Activated T-cell treated with anti-CD3 and anti-CD28 coated beads, Interleukin-2, amount 50 U/mL, for 1 hour (primary cell): ENCODE measurements around the gene NDST4.
"Not testable (repeated sequence)": the region's sequence is repeated elsewhere in the genome, so short reads cannot be mapped to it uniquely, and the experiment has no call there.

Experiments used
- DNase-seq: peaks from one replicate; pipeline ENCODE4 v3.0.0-alpha.2; 2020

The NDST4 gene

GRCh38 chr4:115053313-115053712 is 60.1 kb downstream of the NDST4 start:
- no peak for DNase-seq

GRCh38 chr4:115042496-115042895 is 70.9 kb downstream of the NDST4 start:
- DNase-seq, result no peak

- no peak for DNase-seq
Measured at GRCh38 chr4:115030281-115030680, 83.1 kb downstream of the NDST4 start.

- no peak for DNase-seq
Measured at GRCh38 chr4:115028682-115029410, 84.6 kb downstream of the NDST4 start.

- no peak for DNase-seq
Measured at GRCh38 chr4:114999880-115000279, 113.5 kb downstream of the NDST4 start.

- DNase-seq, result no peak
Measured at GRCh38 chr4:114998316-114998715, 115.1 kb downstream of the NDST4 start.

- no peak for DNase-seq
Measured at GRCh38 chr4:114997576-114998247, 115.7 kb downstream of the NDST4 start.

GRCh38 chr4:114986133-114986532 is 127.3 kb downstream of the NDST4 start:
- DNase-seq, result no peak

- DNase-seq, result no peak
Measured at GRCh38 chr4:114980932-114981708, 132.3 kb downstream of the NDST4 start.

- DNase-seq, result not testable (repeated sequence)
Measured at GRCh38 chr4:114980399-114980798, 133.0 kb downstream of the NDST4 start.

- DNase-seq, result no peak
Measured at GRCh38 chr4:114976901-114977300, 136.5 kb downstream of the NDST4 start.

GRCh38 chr4:114964026-114964425 is 149.4 kb downstream of the NDST4 start:
- DNase-seq, result no peak

- no peak for DNase-seq
Measured at GRCh38 chr4:114945616-114946015, 167.8 kb downstream of the NDST4 start.

GRCh38 chr4:114941503-114941902 is 171.9 kb downstream of the NDST4 start:
- DNase-seq, result no peak

- no peak for DNase-seq
Measured at GRCh38 chr4:114927881-114928280, 185.5 kb downstream of the NDST4 start.

- no peak for DNase-seq
Measured at GRCh38 chr4:114926583-114926982, 186.8 kb downstream of the NDST4 start.

- DNase-seq, result no peak
Measured at GRCh38 chr4:114924311-114924710, 189.1 kb downstream of the NDST4 start.

- DNase-seq, result no peak
Measured at GRCh38 chr4:114922592-114922933, 190.9 kb downstream of the NDST4 start.

GRCh38 chr4:114921790-114922591 is 191.4 kb downstream of the NDST4 start:
- DNase-seq, result no peak

- no peak for DNase-seq
Measured at GRCh38 chr4:114921191-114921590, 192.2 kb downstream of the NDST4 start.

GRCh38 chr4:114911111-114911510 is 202.3 kb downstream of the NDST4 start:
- DNase-seq, result no peak

GRCh38 chr4:114907568-114907967 is 205.9 kb downstream of the NDST4 start:
- no peak for DNase-seq

GRCh38 chr4:114905017-114905416 is 208.4 kb downstream of the NDST4 start:
- DNase-seq, result no peak
